Endodermal cell (in vitro differentiated cells): ENCODE data around the gene SLMAP. TPM values are rescaled to one million over a fixed set of nuclear protein-coding genes. Genes with fewer than 3 reads are reported as not detected.

ENCODE experiments used
- DNase-seq: peaks from one replicate; pipeline ENCODE4 v3.0.0-alpha.2; 2017
- H3K27ac ChIP-seq: 2 replicates; pipeline ENCODE4 v1.5.1; 2013; ENCODE audit warnings: mild to moderate bottlenecking, low read depth, low read length, moderate library complexity
- H3K27me3 ChIP-seq: 2 replicates; pipeline ENCODE4 v1.6.1; 2013; ENCODE audit warnings: mild to moderate bottlenecking, low read length, moderate library complexity; ENCODE audit not compliant: insufficient read depth, control insufficient read depth, poor library complexity, severe bottlenecking
- H3K36me3 ChIP-seq: 2 replicates; pipeline ENCODE4 v1.7.0; 2013; ENCODE audit warnings: mild to moderate bottlenecking, low read length, moderate library complexity; ENCODE audit not compliant: control insufficient read depth, insufficient read depth
- H3K4me1 ChIP-seq: one replicate; pipeline ENCODE4 v1.7.0; 2013; ENCODE audit warnings: low read length; ENCODE audit not compliant: control insufficient read depth, insufficient read depth
- H3K4me3 ChIP-seq: 2 replicates; pipeline ENCODE4 v1.5.1; 2013; ENCODE audit warnings: mild to moderate bottlenecking, low read length, moderate library complexity
- H3K9ac ChIP-seq: 2 replicates; pipeline ENCODE4 v1.6.1; 2013; ENCODE audit warnings: mild to moderate bottlenecking, low read length, moderate library complexity; ENCODE audit not compliant: poor library complexity, severe bottlenecking; ENCODE audit errors: extremely low read depth
- H3K9me3 ChIP-seq: 2 replicates; pipeline ENCODE4 v1.6.1; 2013; ENCODE audit warnings: mild to moderate bottlenecking, low read length, moderate library complexity; ENCODE audit not compliant: control insufficient read depth
- H3K27ac Mint-ChIP-seq: 2 replicates; pipeline ENCODE4 v1.8.0; 2020; ENCODE audit warnings: mixed read lengths
- H3K27me3 Mint-ChIP-seq: 2 replicates; pipeline ENCODE4 v1.8.0; 2021; ENCODE audit warnings: mild to moderate bottlenecking, mixed read lengths; ENCODE audit not compliant: insufficient read depth
- H3K36me3 Mint-ChIP-seq: 2 replicates; pipeline ENCODE4 v1.8.0; 2020; ENCODE audit warnings: low read depth, mixed read lengths
- H3K4me1 Mint-ChIP-seq: 2 replicates; pipeline ENCODE4 v1.8.0; 2020; ENCODE audit warnings: mixed read lengths
- H3K4me3 Mint-ChIP-seq: 2 replicates; pipeline ENCODE4 v1.8.0; 2020; ENCODE audit warnings: mild to moderate bottlenecking, moderate library complexity, mixed read lengths
- H3K9me3 Mint-ChIP-seq: 2 replicates; pipeline ENCODE4 v1.8.0; 2020; ENCODE audit warnings: mild to moderate bottlenecking, mixed read lengths
- CTCF ChIP-seq: fragments of 200-600 bp; sonication (generic); conservative IDR thresholded peaks from 2 replicates; pipeline ENCODE4 v1.5.0; 2021; ENCODE audit warnings: antibody characterized with exemption, mild to moderate bottlenecking
- WGBS, 2 experiments: methylation state at CpG; one replicate each; pipeline versions ENCODE4 v1.1.5 to v1.1.7; 2013; ENCODE audit warnings: missing lambda C conversion rate in 2 of 2, mixed read lengths in 1 of 2; ENCODE audit not compliant: insufficient coverage in 1 of 2, insufficient read length in 1 of 2; 5-methylcytosine and 5-hydroxymethylcytosine counted together
- total RNA-seq, 2 donors: library from RNA; stranded (reverse); fragmentation: NEBNext Ultra II Directional in 1 of 2; extraction: Animal tissue kit (Norgen Biotek cat#: 25700) in 1 of 2; gene quantifications; 2 replicates in 1 of 2; 3 replicates in 1 of 2; pipeline ENCODE4 v1.2.1, GENCODE V29; 2021

SLMAP gene
- total RNA-seq, 2 donors from 2014 or later: 64.8 to 65.7 TPM

- H3K27ac Mint-ChIP-seq: no peak overlapping the region
- 80 to 93% methylated on average over 1 to 3 of the region's 3 CpGs for WGBS, 2 experiments
Observed at GRCh38 chr3:57892423-57892822, 136.3 kb downstream of the SLMAP start.

GRCh38 chr3:57893156-57893555 is 137.0 kb downstream of the SLMAP start:
- Histone ChIP-seq H3K27ac (no peak overlapping the region), H3K4me3 (no peak overlapping the region), H3K9me3 (no peaks in the 10 kb centered on the region), H3K36me3 (peaks cover 16% of the 10 kb centered on the region), H3K27me3 (no peaks in the 10 kb centered on the region), H3K9ac (no peak overlapping the region), H3K4me1 (no peaks in the 10 kb centered on the region)
- peaks cover 29% of the 10 kb centered on the region for H3K36me3 Mint-ChIP-seq
- H3K27me3 Mint-ChIP-seq: no peaks in the 10 kb centered on the region
- DNase-seq: no peak
- H3K4me1 Mint-ChIP-seq: no peaks in the 10 kb centered on the region
- 93% methylated on average over 1 of the region's 1 CpG; no CpG with 5 or more reads in 1 of the 2 experiments for whole genome bisulfite sequencing, 2 experiments
- TF ChIP-seq CTCF: no peak
- no peak overlapping the region for H3K27ac Mint-ChIP-seq
- H3K9me3 Mint-ChIP-seq: no peaks in the 10 kb centered on the region
- H3K4me3 Mint-ChIP-seq: no peak overlapping the region

More at GRCh38 chr3:57892423-57892822, 136.3 kb downstream of the SLMAP start:
- Histone ChIP-seq H3K36me3 (peaks cover 16% of the 10 kb centered on the region), H3K27me3 (no peaks in the 10 kb centered on the region), H3K4me3 (no peak overlapping the region), H3K27ac (no peak overlapping the region), H3K9ac (no peak overlapping the region), H3K4me1 (no peaks in the 10 kb centered on the region), H3K9me3 (no peaks in the 10 kb centered on the region)
- TF ChIP-seq CTCF: no peak
- Mint-ChIP-seq H3K4me3 (no peak overlapping the region), H3K9me3 (no peaks in the 10 kb centered on the region), H3K36me3 (peaks cover 28% of the 10 kb centered on the region), H3K27me3 (no peaks in the 10 kb centered on the region), H3K4me1 (no peaks in the 10 kb centered on the region)
- no peak for DNase-seq

GRCh38 chr3:57893668-57894067 is 137.6 kb downstream of the SLMAP start:
- no peak for TF ChIP-seq CTCF
- Histone ChIP-seq H3K9me3 (no peaks in the 10 kb centered on the region), H3K9ac (no peak overlapping the region), H3K4me3 (no peak overlapping the region), H3K27me3 (no peaks in the 10 kb centered on the region), H3K4me1 (no peaks in the 10 kb centered on the region), H3K27ac (no peak overlapping the region), H3K36me3 (peaks cover 16% of the 10 kb centered on the region)
- Mint-ChIP-seq H3K4me1 (no peaks in the 10 kb centered on the region), H3K9me3 (no peaks in the 10 kb centered on the region), H3K27me3 (no peaks in the 10 kb centered on the region), H3K36me3 (peaks cover 30% of the 10 kb centered on the region), H3K4me3 (no peak overlapping the region), H3K27ac (no peak overlapping the region)
- WGBS, 2 experiments: 95 to 96% methylated on average over 2 to 3 of the region's 3 CpGs
- DNase-seq: no peak
